TTC549 (cell line): Measurements from ENCODE around the gene SPATA24.
"Not testable (repeated sequence)": the region's sequence is repeated elsewhere in the genome, so short reads cannot be mapped to it uniquely, and the experiment has no call there.

ENCODE experiments used
- FAIRE-seq: peaks from 2 replicates; lab custom pipeline; 2012; peaks lifted over from hg19 to GRCh38; lab: Jason Lieb, UNC

Gene SPATA24

DNA sequence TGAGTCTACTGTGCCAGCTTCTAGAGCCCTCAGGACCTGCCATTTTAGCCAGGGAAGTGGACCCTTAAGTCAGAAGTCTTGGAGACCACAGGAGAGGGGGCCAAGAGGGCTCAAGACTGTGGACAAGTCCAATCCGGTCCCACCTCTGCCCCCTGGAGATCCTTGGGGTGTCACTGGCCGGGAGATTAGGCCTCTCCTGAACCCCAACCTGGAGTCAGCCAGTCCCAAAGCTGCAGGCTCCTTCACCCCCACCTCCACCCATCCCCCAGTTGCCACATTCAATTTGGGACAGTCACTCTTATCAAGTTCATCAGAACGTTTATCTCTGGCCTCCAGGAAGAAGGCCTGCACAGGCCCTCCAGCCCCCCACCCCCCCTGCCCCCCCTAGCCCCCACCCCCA, 21.1 kb downstream of the SPATA24 start:
- FAIRE-seq: no peak

- FAIRE-seq: no peak
Measured at GRCh38 chr5:139381837-139382761, 21.8 kb downstream of the SPATA24 start.

DNA sequence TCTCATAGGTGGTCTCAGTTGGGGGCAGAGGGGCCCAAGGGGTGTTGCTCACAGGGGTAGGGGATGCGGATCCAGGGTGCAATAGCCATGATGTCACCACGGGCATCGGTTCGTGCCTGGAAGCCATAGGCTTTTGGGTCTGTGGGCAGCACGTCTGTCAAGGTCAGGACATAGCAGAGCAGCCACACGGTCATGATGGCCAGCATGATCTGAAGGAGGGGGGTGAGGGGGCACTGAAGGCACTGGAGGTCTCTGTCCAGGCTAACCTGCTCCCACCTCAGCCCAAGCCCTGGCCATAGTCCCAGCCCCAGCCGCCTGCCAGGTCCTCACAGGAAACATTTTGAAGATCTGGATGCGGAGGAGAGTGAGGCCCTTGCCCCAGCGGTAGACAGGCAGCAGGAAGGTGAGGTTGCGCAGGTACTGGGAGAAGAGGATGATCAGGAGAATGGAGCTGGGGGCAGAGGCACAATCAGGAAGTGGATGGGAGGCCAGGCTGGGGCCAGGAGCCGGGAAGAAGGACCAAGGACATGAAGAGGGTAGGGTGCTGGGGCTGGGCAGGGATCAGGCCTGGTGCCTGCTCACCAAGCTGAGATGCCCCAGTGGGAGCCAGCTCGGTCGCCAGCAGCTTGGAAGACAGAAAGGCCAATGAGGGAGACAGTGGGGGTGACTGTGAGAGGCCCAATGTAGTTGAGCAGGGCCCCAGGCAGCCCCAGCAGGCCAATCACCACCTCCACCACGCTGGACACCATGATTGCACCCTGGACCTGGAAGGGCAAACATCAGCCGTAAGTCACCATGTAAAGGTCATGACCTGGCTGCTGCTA, 24.1 kb downstream of the SPATA24 start:
- FAIRE-seq: no peak

DNA sequence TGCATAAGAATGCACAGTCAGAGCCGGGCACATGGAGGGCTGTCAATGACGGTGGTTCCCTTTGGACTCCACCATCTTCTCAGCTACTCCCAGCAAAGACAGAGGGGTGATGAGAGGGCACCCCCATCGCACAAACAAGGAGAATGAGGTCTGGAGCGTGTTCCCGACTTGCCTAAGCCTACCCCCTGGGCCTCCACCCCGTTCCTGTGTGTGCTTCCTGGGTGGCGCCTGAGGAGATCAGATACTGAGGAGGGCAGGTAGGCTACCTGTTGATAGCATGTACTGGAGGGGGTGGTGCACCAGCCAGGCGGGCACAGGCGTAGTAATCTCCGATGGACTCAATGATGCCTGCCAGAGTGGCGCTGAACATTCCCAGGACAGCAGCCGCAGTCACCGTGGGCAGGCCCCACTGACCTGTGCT, 24.9 kb downstream of the SPATA24 start:
- FAIRE-seq: no peak

DNA sequence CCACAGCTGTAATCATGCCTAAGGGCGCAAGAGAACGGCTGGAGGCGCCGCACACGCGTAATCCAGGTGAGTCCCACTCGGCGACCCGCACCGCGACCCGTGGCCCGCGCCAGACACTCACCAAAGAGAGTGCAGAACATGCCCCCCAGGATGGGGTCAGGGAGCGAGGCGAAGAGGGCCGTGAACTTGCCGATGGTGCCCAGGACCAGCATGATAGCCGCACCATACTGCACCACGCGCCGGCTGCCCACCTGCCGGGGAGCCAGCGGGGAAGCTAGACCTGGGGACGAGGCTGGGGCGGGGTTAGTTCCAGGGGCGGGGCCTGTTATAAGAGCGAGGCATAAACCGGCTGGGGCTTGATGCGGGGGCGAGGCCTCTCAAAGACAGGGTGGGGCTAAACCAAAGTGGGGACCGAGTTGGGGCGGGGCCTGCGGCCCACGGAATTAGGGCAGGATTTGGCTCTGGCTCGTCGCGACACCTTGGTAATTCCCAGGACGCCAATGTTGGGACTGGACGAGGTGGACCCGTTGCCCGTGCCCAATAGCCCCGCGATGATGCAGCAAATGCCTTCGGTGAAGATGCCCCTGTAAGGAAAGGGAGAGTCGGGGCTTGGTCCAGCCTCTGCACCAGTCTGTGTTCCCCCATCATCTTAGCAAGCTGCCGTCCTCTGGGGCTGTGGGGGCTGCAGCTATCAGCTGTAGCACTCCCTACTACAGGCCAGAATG, 25.6 kb downstream of the SPATA24 start:
- no peak for FAIRE-seq

- FAIRE-seq: no peak
Measured at GRCh38 chr5:139377226-139377625, 26.7 kb downstream of the SPATA24 start.

- no peak for FAIRE-seq
Measured at GRCh38 chr5:139376364-139376763, 27.5 kb downstream of the SPATA24 start.

DNA sequence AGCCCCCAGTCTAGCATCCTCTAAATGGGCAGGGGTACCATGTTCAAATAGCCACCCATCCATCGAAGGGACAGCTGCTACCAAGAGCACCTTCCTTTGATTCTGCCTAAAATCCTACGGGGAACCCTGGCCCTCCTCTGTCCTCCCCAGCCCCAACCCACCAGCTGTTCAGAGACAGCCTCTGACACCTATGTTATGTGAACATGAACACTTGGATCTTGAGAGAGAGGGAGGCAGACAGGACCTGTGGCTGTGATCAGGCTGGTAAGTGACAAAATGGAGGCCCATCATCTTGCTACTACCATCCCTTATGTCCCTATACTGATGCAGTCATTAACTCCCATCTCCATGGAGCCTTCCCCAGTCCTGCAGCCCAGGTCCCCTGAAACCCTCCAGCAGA, 29.0 kb downstream of the SPATA24 start:
- no peak for FAIRE-seq

GRCh38 chr5:139371482-139372435, 32.1 kb downstream of the SPATA24 start:
- FAIRE-seq: no peak

DNA sequence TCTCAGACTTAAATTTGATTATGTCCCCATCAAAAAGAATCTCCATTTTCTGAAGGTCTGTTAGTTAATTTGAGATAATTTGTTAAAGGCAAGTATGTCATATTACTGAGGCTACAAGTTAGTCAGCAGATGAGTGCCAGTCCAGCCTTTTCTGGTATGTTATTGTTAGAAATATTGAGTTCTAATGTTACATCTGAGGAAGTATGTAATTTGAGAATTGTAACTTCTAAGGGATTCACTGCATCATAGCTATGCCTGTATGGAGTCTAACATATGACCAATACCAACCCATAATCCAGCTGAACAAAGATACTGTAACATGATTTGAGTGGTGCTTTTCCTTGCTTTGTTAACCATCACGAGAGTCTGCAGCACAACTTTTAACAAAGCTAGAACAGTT, 34.7 kb downstream of the SPATA24 start:
- no peak for FAIRE-seq

- no peak for FAIRE-seq
Measured at GRCh38 chr5:139368613-139369012, 35.3 kb downstream of the SPATA24 start.

DNA sequence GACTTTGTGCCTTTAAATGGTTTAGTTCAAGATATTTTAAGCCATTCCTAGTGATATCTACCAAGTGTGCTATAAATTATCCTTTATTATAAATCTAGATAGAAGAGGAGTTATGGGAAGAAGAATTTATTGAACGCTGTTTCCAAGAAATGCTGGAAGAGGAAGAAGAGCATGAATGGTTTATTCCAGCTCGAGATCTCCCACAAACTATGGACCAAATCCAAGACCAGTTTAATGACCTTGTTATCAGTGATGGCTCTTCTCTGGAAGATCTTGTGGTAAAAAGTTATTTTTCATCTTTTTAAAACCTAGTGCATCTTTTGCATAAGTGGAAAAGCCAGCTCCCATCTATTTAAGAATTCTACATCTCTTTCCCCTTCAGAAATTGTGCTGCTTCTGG, 39.4 kb downstream of the SPATA24 start:
- FAIRE-seq: no peak

DNA sequence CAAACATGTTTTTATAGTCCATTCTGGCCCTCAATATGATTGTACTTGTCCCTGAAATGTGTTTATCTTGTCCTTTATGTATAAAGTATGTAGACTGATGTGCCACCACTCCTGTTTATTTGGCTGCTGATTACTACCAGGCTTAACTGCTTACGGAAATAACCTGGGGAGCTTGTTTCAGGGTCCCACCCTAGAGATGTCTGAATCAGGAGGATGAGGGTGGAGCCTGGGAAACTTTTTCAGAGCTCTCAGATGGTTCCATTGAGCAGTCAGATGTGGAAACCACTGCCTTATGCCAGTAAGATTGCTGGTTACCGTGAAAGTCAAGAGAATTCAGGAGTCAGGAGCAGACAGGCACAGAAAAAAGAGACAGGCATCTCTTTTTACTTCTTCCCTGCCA, 40.0 kb downstream of the SPATA24 start:
- FAIRE-seq: no peak

GRCh38 chr5:139361835-139362429, 42.0 kb downstream of the SPATA24 start:
- no peak for FAIRE-seq

GRCh38 chr5:139360384-139360783, 43.5 kb downstream of the SPATA24 start:
- FAIRE-seq: no peak

GRCh38 chr5:139358064-139358463, 45.8 kb downstream of the SPATA24 start:
- no peak for FAIRE-seq

DNA sequence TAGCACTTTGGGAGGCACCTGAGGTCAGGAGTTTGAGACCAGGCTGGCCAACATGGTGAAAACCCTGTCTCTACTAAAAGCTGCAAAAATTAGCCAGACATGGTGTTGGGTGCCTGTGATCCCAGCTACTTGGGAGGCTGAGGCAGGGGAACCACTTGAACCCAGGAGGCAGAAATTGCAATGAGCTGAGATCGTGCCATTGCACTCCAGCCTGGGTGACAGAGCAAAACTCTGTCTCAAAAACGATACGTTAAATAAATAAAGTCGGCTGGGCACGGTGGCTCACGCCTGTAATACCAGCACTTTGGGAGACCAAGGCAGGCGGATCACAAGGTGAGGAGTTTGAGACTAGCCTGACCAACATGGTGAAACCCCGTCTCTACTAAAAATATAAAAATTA, 48.0 kb downstream of the SPATA24 start:
- FAIRE-seq: not testable (repeated sequence)

DNA sequence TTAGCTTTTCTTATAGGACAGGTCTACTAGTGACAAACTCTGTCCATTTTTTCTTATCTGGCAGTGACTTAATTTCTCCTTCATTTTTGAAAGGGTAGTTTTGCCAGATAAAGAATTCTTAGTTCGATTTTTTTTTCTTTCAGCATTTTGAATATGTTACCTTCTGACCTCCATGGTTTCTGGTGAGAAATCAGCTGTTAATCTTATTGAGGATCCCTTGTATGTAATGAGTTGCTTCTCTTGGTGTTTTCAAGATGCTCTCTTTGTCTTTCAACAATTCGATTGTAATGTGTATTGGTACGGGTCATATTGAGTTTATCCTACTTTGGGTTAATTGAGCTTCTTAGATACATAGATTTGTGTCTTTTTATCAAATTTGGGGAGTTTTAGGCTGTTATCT, 49.7 kb downstream of the SPATA24 start:
- no peak for FAIRE-seq

DNA sequence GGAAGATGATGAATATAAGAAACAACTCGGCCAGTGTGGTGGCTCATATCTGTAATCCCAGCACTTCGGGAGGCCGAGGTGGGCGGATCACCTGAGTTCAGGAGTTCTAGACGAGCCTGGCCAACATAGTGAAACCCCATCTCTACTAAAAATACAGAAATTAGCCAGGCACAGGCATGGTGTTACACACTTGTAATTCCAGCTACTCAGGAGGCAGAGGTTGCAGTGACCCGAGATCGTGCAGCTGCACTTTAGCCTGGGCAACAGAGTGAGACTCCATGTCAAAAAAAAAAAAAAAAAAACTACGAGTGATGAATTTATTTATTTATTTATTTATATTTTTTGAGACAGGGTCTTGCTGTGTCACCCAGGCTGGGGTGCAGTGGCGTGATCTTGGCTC, 56.0 kb downstream of the SPATA24 start:
- FAIRE-seq: not testable (repeated sequence)
